Measurements from ENCODE around the gene FHOD1. TPM values are rescaled to one million over a fixed set of nuclear protein-coding genes. Genes with fewer than 3 reads are reported as not detected.

FHOD1 gene
- total RNA-seq, 1 donor from 2014 or later: 2.6 TPM

DNA sequence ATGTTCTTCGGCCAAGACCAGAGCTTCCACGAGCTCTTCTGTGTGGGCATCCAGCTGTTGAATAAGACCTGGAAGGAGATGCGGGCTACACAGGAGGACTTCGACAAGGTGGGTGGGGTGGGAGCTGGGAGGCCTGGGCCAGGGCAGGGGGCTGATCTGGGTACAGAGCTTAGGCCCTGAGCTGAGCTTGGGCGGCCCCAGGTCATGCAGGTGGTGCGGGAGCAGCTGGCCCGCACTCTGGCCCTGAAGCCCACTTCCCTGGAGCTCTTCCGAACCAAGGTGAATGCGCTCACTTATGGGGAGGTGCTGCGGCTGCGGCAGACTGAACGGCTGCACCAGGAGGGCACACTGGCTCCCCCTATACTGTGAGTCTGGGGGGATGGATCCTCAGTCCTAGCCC is 44.9 kb downstream of the FHOD1 start:
- FAIRE-seq: no peak
- TF ChIP-seq, protein P1, sequence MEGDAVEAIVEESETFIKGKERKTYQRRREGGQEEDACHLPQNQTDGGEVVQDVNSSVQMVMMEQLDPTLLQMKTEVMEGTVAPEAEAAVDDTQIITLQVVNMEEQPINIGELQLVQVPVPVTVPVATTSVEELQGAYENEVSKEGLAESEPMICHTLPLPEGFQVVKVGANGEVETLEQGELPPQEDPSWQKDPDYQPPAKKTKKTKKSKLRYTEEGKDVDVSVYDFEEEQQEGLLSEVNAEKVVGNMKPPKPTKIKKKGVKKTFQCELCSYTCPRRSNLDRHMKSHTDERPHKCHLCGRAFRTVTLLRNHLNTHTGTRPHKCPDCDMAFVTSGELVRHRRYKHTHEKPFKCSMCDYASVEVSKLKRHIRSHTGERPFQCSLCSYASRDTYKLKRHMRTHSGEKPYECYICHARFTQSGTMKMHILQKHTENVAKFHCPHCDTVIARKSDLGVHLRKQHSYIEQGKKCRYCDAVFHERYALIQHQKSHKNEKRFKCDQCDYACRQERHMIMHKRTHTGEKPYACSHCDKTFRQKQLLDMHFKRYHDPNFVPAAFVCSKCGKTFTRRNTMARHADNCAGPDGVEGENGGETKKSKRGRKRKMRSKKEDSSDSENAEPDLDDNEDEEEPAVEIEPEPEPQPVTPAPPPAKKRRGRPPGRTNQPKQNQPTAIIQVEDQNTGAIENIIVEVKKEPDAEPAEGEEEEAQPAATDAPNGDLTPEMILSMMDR (IDR thresholded peaks at IDR 0.05; ENCODE audit: insufficient read depth, low read length, severe bottlenecking): no peak
- Histone ChIP-seq H3K36me3 (ENCODE audit: control insufficient read depth, insufficient read depth, low read length) (peaks cover 33% of the 10 kb centered on the region), H3K27me3 (ENCODE audit: control insufficient read depth, insufficient read depth, low read length) (no peaks in the 10 kb centered on the region), H3K4me3 (ENCODE audit: low read depth, low read length) (no peak overlapping the region)
- DNase-seq (ENCODE audit: low read depth): no peak

DNA sequence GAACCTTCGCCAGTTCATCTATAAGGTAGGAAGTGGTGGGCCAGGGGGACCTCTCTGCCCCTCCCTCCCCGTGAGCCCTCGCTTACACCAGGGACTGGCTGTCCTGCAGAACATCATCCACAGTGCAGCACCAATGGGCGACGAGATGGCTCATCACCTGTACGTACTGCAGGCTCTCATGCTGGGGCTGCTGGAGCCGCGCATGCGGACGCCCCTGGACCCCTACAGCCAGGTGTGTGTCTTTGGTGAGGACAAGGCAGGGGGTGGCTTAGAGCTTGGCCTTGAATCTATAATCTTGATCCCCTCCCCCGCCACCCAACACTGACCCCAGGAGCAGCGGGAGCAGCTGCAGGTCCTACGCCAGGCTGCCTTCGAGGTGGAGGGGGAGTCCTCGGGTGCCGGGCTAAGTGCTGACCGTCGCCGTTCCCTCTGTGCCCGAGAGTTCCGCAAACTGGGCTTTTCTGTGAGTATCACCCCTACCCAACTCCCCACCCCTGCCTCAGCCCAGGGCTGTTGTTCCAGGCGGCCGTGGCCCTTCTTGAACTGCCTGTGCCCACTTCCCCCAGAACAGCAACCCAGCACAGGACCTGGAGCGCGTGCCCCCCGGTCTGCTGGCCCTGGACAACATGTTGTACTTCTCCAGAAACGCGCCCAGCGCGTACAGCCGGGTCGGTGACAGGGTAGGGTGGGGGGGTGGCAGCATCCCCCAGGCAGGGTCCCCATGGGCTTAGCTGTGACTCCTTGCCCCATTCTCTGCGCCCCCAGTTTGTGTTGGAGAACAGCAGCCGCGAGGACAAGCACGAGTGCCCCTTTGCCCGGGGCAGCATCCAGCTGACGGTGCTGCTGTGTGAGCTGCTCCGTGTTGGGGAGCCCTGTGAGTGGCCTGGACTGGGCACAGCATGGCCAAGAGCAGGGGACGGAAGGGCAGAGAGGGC is 45.6 kb downstream of the FHOD1 start:
- H3K27me3 ChIP-seq (ENCODE audit: control insufficient read depth, insufficient read depth, low read length): no peaks in the 10 kb centered on the region
- TF ChIP-seq, protein P1 (IDR thresholded peaks at IDR 0.05; ENCODE audit: insufficient read depth, low read length, severe bottlenecking): no peak
- FAIRE-seq (no peak), DNase-seq (ENCODE audit: low read depth) (no peak)
- H3K36me3 ChIP-seq (ENCODE audit: control insufficient read depth, insufficient read depth, low read length): peaks cover 36% of the 10 kb centered on the region
- H3K4me3 ChIP-seq (ENCODE audit: low read depth, low read length): no peak overlapping the region

DNA sequence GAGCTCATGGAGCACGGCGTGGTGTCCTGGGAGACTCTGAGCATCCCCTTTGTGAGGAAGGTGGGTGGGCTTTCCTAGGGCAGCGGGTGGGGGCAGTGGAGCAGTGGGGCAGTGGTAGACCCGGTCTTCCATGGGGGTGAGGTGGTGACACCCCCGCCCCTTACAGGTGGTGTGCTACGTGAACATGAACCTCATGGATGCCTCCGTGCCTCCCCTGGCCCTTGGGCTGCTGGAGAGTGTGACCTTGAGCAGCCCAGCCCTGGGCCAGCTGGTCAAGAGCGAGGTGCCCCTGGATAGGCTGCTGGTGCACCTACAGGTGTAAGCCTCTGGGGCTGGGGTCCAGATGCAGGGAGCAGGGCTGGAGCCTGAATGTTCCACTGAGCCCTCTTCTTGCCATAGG is 46.8 kb downstream of the FHOD1 start:
- DNase-seq (ENCODE audit: low read depth) (no peak), FAIRE-seq (no peak)
- peak overlapping the region; percentile 61 for H3K4me3 ChIP-seq (ENCODE audit: low read depth, low read length)

DNA sequence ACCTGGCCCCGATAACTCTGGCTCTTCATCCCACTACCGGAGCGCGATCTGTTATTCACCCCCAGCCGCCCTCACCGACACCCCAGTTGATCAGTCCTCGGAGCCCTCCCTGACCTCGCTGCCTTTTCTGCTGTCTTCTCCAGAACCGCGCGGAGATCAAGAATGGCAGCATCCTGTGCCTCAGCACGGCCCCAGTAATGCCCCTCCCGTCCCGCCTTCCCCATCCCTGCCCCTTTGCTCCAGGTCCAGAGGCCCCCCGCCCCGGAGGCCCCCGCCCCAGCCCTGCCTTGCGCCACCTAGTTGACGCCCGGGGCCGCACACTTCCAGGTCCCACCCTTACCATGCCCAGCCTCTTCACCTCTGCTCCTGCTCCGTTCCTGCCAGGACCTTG is 47.5 kb downstream of the FHOD1 start:
- Histone ChIP-seq H3K36me3 (ENCODE audit: control insufficient read depth, insufficient read depth, low read length) (peaks cover 51% of the 10 kb centered on the region), H3K4me3 (ENCODE audit: low read depth, low read length) (peak overlapping the region; percentile 61), H3K27me3 (ENCODE audit: control insufficient read depth, insufficient read depth, low read length) (no peaks in the 10 kb centered on the region)
- no peak for FAIRE-seq
- TF ChIP-seq, protein P1 (IDR thresholded peaks at IDR 0.05; ENCODE audit: insufficient read depth, low read length, severe bottlenecking): peak; percentile 40
- no peak for DNase-seq (ENCODE audit: low read depth)

More for the DNA sequence above, 46.8 kb downstream of the FHOD1 start:
- Histone ChIP-seq H3K36me3 (ENCODE audit: control insufficient read depth, insufficient read depth, low read length) (peaks cover 45% of the 10 kb centered on the region), H3K27me3 (ENCODE audit: control insufficient read depth, insufficient read depth, low read length) (no peaks in the 10 kb centered on the region)
- TF ChIP-seq, protein P1 (IDR thresholded peaks at IDR 0.05; ENCODE audit: insufficient read depth, low read length, severe bottlenecking): no peak

GRCh38 chr16:67199011-67199807 is 48.1 kb downstream of the FHOD1 start, which contains the start of gene ELMO3:
TSS of gene ELMO3 (plus strand) at chr16:67199131. CDS start at chr16:67199327, 196 bp downstream.
- H3K27me3 ChIP-seq (ENCODE audit: control insufficient read depth, insufficient read depth, low read length): no peaks in the 10 kb centered on the region
- DNase-seq (ENCODE audit: low read depth): peak; percentile 66
- H3K36me3 ChIP-seq (ENCODE audit: control insufficient read depth, insufficient read depth, low read length): peaks cover 56% of the 10 kb centered on the region
- FAIRE-seq: no peak
- H3K4me3 ChIP-seq (ENCODE audit: low read depth, low read length): peak within 1 kb of the TSS; percentile 61
- TF ChIP-seq, protein P1 (IDR thresholded peaks at IDR 0.05; ENCODE audit: insufficient read depth, low read length, severe bottlenecking): peak; percentile 96
